Measurements from ENCODE around the gene ZNF606. TPM values are rescaled to one million over a fixed set of nuclear protein-coding genes. Genes with fewer than 3 reads are reported as not detected.

ZNF606 gene
- total RNA-seq: 9.2 and 22.6 TPM in 2 replicates

DNA sequence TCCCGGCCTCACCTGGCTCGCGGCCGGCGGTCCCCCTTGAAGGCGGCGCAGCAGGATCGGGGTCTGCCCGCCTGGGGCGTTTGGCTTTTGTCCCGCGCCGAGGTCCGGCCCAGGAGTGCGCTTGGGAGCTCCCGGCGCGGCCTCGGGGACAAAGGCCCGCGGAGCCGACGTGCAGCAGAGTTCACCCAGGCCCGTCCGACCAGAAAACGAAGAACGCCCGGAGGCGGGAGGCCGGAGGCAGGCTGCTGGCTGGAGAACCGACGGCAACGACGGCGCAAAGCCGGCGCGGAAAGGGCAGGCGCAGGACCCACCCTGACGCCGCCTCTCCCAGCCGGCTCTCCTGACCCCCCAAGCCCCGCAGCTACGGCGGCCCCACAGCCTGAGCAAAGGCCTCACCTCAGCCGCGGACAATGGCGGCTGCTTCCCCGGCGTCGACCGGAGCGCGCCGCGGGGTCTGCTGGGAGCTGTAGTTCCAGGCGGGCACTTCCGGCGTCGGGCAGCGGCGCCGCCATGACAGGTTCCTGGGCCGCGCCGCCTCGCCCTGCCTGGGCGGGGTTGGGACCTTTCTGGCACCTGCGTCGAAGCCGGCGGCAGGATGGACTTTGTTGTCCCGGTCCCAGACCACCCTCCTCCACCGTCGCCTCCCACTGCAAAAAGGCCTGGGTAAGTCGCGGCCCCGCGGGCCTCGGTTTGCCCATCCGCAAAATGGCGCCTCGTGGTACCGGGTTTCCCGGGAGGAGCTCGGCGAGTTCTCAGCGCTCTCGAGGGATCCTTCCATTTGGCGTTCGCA is at the start of gene ZNF606:
Gene ZNF606, minus strand, starts transcription at position 437 of the 790 bp plus-strand sequence. CDS start 1,501 bp downstream, outside the sequence.

DNA sequence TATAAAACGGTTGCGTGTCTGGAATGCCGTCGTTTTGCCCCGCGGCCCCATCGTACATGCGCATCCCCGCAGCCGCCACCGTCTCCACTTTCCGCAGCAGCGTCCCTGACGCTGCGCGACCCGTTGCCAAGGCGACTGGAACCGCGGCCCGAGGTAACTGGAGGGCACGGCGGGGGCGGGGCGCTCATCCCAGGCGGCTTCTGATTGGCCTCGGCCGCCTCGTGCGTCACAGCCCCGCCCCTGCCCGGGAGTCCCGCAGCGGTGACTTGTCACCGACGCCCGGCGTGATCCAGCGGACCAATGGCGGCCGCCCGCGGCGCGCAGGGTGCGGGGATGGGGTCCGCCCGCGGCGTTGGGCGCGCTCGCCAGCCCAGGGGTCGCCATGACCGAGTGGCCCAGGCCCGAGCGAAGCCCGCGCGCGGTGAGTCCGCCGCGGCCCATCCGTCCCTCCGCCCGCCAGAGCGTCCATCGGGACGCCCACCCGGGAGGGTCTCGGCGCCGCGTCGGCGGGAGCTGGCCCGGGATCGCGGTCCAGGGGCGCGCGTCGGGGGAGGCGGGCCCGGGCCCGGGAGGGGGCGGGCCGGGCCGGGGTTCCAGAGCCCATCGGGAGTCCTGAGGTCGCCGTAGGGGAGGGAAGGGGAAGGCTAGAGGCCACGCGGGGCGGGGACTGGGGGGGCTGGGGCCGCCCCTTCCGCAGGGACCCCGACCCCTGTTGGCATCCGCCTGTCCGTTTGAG is 31.3 kb upstream of the ZNF606 start, which contains the start of gene ZSCAN1:
Gene ZSCAN1, plus strand, starts transcription at position 285 of the 736 bp plus-strand sequence. CDS start 3,812 bp downstream, outside the sequence.

DNA sequence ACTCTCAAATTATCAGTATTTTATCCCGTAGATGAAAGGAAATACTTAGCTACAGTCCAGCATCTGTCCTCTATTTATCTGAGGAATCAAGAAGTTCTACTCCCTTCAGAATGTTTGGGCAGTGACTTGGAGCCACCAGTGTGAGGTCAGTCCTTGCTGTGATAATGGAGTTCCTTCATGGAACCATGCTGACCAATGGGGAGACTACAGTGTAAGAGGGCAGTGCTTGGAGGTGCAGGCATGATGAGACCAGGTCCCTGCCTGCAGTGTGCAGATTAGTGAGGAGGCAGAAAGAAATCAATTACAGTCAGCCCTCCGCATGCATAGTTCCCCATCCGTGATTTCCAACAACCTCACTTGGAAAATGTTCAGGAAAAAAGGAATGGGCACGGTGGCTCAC is 28.2 kb downstream of the ZNF606 start, which contains the start of gene C19orf18:
Gene C19orf18, minus strand, starts transcription at position 101 of the 400 bp plus-strand sequence. CDS start 102 bp downstream, outside the sequence.

DNA sequence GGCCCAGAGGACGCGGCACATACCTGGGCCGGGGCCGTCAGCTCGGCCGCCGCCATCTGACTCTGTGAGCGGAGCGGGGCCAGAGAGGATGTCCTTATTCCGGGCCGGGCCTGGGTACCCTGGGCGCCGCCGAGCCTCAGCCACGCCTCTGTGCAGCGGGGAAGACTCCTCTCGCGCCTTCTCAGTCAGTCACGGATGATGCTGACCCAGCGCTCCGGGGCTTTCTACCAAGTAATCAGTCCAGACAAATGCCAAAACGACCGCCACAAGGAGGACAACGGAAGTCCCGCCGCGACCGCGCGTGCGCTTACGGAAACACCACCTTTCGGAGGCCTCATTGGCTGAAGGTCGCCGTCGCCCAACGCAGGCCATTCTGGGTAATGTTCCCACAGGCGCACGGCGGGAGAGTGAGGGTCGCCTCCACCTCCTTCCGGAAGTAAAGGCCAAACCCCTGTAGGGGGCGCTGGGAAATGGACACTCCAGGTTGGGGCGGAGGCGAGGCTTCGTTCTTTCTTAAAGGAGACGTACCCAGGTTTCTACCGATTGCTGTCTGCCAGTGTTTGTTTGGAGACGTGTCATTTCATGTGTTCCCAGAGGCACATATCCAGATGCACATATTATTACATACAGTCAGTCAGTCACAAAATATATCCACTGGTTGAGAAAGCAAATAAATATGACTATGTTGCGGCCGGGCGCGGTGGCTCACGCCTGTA is 55.0 kb downstream of the ZNF606 start, which contains the start of gene ZNF256:
Gene ZNF256, minus strand, starts transcription at position 288 of the 716 bp plus-strand sequence. Its CDS starts 232 bp downstream, at position 56.

DNA sequence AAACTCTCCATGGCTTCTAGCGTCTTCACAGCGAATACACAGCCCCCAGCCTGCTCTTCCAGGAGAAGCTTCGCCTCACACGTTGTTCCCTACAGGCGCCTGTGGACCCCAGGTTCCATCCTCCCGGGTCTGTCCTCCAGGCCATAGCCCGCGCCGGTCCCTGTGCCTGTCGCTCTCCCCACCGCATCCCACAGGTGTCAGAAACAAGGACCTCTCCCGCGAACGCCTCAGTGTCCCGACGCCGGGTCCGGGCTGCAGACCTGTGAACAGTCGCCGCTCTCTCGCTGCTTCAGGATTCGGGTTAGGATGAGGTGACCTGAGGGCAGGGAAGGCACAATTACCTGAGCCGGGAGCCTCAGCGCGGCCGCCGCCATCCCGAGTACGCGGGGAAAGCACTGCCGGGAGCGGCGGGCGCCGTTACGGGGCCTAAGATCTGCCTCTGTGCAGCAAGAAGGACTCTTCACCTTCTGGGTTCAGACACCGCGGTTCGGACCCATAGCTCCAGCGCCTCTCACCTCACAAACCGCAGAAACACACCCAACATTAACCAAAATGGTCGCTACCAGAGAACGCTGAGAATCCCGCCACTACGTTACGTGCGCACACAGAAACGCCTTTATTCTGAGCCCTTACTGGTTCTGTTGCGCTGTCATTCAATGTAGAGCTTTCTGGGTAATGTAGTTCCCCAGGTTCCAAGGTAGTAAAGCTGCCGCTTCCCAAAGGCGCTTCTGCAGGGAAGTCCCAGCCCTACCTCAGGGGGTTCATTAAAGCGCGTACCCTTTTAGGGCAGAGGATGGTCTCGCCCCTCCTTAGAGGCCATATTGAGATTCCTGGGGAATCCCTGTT is 67.6 kb downstream of the ZNF606 start, which contains the start of gene ZNF418:
Gene ZNF418, minus strand, starts transcription at position 583 of the 846 bp plus-strand sequence. CDS start 1,580 bp downstream, outside the sequence.

Other genes with a start within 250 kb of the ZNF606 start
- gene ZNF586, start 233.1 kb downstream of the ZNF606 start, total RNA-seq: 18.2 and 29.9 TPM in 2 replicates
- 4.2 and 4.4 TPM in 2 replicates for gene ZNF552, start 187.9 kb downstream of the ZNF606 start, total RNA-seq
- 18.6 and 44.9 TPM in 2 replicates for gene ZNF587B, start 172.5 kb downstream of the ZNF606 start, total RNA-seq
- 24.9 and 35.0 TPM in 2 replicates for gene ZNF587, start 153.0 kb downstream of the ZNF606 start, total RNA-seq
- 5.9 and 10.2 TPM in 2 replicates for gene ZNF814, start 113.8 kb downstream of the ZNF606 start, total RNA-seq
- 19.6 and 24.5 TPM in 2 replicates for gene ZNF417, start 86.2 kb downstream of the ZNF606 start, total RNA-seq
- gene ZNF418, start 67.4 kb downstream of the ZNF606 start, total RNA-seq: 5.6 and 12.1 TPM in 2 replicates
- 3.7 and 4.4 TPM in 2 replicates for gene ZNF256, start 55.1 kb downstream of the ZNF606 start, total RNA-seq
- not detected in 2 replicates for gene C19orf18, start 28.3 kb downstream of the ZNF606 start, total RNA-seq
- not detected in 2 replicates for gene ZSCAN1, start 31.2 kb upstream of the ZNF606 start, total RNA-seq
- 3.8 and 6.8 TPM in 2 replicates for gene ZNF135, start 56.5 kb upstream of the ZNF606 start, total RNA-seq
- gene ZSCAN18, start 95.4 kb upstream of the ZNF606 start, total RNA-seq: 30.1 and 76.4 TPM in 2 replicates
- 14.6 and 17.8 TPM in 2 replicates for gene ZNF329, start 148.0 kb upstream of the ZNF606 start, total RNA-seq
- gene ZNF274, start 180.2 kb upstream of the ZNF606 start, total RNA-seq: 29.3 and 31.6 TPM in 2 replicates
- 42.0 and 44.5 TPM in 2 replicates for gene ZNF544, start 226.1 kb upstream of the ZNF606 start, total RNA-seq